HG03469 (cell line): ENCODE results near the gene ABCA5.
"Not testable (repeated sequence)": the region's sequence is repeated elsewhere in the genome, so short reads cannot be mapped to it uniquely, and the experiment has no call there.

Experiments
- ATAC-seq: cut with Tn5 transposase; IDR thresholded peaks from one replicate; pipeline ENCODE4 v1.9.1; 2021; ENCODE audit warnings: mild to moderate bottlenecking, moderate library complexity, moderate number of reproducible peaks; ENCODE audit not compliant: unreplicated experiment

Gene ABCA5

GRCh38 chr17:69222707-69223258 lies 104.2 kb downstream of the ABCA5 start:
- no peak for ATAC-seq

DNA sequence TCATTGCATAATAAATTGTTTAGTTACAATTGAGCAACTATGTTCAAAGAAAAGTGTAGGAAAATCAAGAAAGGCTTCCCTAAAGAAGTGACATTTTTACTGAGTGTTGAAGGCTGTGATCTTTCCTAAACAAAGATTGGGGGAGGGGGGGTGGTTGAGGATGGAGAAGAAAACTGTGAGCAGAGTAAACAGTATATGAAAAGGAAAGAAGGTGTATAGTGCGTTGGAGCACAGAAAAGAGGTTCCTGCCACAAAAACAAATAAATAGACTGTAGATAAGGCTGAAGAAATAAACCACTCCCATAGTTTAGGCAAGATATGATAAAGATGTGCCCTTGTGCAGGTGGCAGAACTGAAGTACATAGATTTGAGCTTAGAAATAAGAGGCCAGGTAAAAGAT lies 106.8 kb downstream of the ABCA5 start:
- ATAC-seq = no peak

DNA sequence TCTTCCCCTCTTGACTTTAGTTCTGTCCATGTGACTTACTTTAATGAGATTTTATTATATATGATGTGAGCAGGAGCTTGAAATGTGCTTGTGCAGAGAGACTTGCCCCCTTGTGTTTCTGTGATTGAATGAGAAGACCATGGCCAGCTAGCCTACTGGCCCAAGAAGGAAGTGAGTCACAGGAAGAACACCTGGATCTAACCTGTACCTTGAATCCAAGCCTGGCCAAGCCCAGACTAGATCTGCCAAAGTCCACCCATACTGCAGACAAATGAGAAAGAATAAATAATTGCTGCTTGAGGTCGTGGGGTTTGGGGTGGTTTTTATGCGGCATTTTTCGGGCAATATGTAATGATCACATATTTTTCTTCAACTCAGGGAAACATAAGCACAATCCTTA lies 107.9 kb downstream of the ABCA5 start:
- ATAC-seq = no peak

DNA sequence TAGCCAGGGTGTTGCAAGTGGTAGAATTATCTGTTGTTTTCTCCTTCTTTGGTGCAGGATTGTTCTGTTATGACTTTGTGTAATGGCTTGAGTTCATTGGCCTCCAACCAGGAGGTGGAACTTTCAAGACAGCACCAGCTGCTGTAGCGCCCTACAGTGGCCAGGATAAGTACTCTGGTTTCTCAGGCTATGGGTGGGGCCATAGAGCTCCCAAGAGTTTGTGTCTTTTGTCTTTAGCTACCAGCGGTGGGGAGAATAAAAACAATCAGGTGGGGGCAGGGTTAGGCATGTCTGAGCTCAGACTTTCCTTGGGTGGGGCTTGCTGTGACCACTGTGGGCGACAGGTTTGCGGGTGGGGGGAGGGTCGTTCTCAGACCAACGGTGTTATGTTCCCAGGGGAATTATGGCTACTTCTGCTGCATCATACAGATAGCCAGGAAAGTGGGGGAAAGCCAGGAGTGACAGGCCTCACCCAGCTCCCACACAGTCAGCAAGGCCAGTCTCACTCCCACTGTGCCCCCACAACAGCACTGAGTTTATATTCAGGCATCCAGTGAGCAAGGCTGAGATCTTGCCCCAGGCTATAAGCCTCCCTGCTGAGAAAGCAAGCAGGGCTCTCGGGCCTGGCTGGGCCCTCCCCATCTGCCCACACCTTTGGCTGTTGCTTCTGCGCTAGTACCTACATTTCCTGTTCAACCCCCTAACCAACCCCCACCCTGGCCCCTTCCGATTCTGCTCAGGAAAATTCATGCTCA lies 113.7 kb downstream of the ABCA5 start:
- no peak for ATAC-seq

- ATAC-seq = no peak
Observed at GRCh38 chr17:69208640-69209039, 118.3 kb downstream of the ABCA5 start.

- ATAC-seq = no peak
Observed at GRCh38 chr17:69207151-69207550, 119.8 kb downstream of the ABCA5 start.

DNA sequence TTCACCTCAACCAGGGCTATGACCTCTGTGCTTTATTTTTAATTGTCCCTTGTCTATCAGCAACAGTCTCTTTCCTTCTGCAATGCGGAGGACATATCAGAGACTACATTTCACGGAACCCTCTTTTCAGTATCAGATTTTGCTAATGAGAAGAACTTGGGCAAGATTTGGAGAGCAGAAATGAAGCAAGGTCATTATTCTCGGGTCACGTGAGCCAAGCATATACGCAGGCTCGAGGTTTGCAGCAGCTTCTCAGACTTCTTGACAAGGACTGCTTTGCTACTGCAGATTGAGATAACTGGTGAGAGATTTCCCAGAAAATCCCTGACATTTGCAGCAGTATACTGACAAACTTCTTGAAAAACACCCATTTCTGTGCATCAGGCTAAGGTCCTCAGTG lies 128.7 kb downstream of the ABCA5 start:
- no peak for ATAC-seq

- not testable (repeated sequence) for ATAC-seq
Observed at GRCh38 chr17:69196105-69196653, 130.8 kb downstream of the ABCA5 start.
